GM12878 (cell line): Measurements from ENCODE around the gene CNTNAP5. TPM values are rescaled to one million over a fixed set of nuclear protein-coding genes. Genes with fewer than 3 reads are reported as not detected.

ENCODE experiments used
- BCLAF1 ChIP-seq: fragments of 450-650 bp; IDR thresholded peaks from 2 replicates; pipeline ENCODE4 v1.6.1; 2017; ENCODE audit warnings: antibody characterized with exemption, mild to moderate bottlenecking, moderate library complexity
- KAT2A ChIP-seq: conservative IDR thresholded peaks from 2 replicates; pipeline ENCODE4 v1.6.1; 2011; ENCODE audit warnings: low read depth, low read length; ENCODE audit not compliant: control insufficient read depth
- LARP7 ChIP-seq: fragments of 450-650 bp; IDR thresholded peaks from 2 replicates; pipeline ENCODE4 v1.6.1; 2017; ENCODE audit warnings: mild to moderate bottlenecking
- PKNOX1 ChIP-seq: fragments of 450-650 bp; IDR thresholded peaks from 2 replicates; pipeline ENCODE4 v1.6.1; 2016; ENCODE audit warnings: mild to moderate bottlenecking
- RELA ChIP-seq: fragments of 450-650 bp; IDR thresholded peaks from 2 replicates; pipeline ENCODE4 v1.8.0; 2014; ENCODE audit warnings: borderline replicate concordance; ENCODE audit not compliant: partially characterized antibody
- RUNX3 ChIP-seq: IDR thresholded peaks from 2 replicates; pipeline ENCODE4 v1.6.1; 2012; ENCODE audit warnings: low read length, inconsistent platforms
- polyA plus RNA-seq, 11 experiments: library from polyadenylated mRNA; depleted of rRNA in 4 of 11; unstranded in 6 of 11; stranded (reverse) in 5 of 11; fragments of >200 nt; fragmentation: Nextera tagmentation in 4 of 11; fragmentation: Illumina TruSeq in 1 of 11; extraction: Ambion mirVana in 4 of 11; extraction: Trizol in 1 of 11; gene quantifications; 1 replicate in 1 of 11; 2 replicates in 10 of 11; pipeline versions ENCODE4 v1.2.1 to v1.2.3, GENCODE V29; 2011 to 2016; ENCODE audit warnings: inconsistent platforms in 2 of 11, missing spikeins in 2 of 11, low read depth in 1 of 11
- total RNA-seq, 4 experiments: library from RNA; depleted of rRNA in 3 of 4; stranded (reverse); fragments of >200 nt in 3 of 4; fragmentation: Illumina TruSeq in 1 of 4; extraction: Trizol in 1 of 4; gene quantifications; 2 replicates each; pipeline versions ENCODE4 v1.2.1 to v1.2.3, GENCODE V29; 2013 to 2021
- TF ChIP-seq, protein P1 (sequence below): fragments of 150-350 bp; IDR thresholded peaks from 2 replicates; pipeline ENCODE4 v1.6.1; 2016; ENCODE audit warnings: low read depth, low read length
- TF ChIP-seq, protein P2 (sequence below): fragments of 450-650 bp; IDR thresholded peaks from 2 replicates; pipeline ENCODE4 v1.6.1; 2017; ENCODE audit warnings: borderline replicate concordance

CNTNAP5 gene
- total and polyA plus RNA-seq, 10 of the 15 experiments (the other 5 are each of a cell fraction or from before 2014, with no cell fraction given) = not detected

GRCh38 chr2:124888431-124888830 lies 863.3 kb downstream of the CNTNAP5 start (continued):
- TF ChIP-seq, protein P1, sequence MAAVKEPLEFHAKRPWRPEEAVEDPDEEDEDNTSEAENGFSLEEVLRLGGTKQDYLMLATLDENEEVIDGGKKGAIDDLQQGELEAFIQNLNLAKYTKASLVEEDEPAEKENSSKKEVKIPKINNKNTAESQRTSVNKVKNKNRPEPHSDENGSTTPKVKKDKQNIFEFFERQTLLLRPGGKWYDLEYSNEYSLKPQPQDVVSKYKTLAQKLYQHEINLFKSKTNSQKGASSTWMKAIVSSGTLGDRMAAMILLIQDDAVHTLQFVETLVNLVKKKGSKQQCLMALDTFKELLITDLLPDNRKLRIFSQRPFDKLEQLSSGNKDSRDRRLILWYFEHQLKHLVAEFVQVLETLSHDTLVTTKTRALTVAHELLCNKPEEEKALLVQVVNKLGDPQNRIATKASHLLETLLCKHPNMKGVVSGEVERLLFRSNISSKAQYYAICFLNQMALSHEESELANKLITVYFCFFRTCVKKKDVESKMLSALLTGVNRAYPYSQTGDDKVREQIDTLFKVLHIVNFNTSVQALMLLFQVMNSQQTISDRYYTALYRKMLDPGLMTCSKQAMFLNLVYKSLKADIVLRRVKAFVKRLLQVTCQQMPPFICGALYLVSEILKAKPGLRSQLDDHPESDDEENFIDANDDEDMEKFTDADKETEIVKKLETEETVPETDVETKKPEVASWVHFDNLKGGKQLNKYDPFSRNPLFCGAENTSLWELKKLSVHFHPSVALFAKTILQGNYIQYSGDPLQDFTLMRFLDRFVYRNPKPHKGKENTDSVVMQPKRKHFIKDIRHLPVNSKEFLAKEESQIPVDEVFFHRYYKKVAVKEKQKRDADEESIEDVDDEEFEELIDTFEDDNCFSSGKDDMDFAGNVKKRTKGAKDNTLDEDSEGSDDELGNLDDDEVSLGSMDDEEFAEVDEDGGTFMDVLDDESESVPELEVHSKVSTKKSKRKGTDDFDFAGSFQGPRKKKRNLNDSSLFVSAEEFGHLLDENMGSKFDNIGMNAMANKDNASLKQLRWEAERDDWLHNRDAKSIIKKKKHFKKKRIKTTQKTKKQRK = no peak
- no peak for TF ChIP-seq PKNOX1
- no peak for TF ChIP-seq KAT2A
- TF ChIP-seq BCLAF1 = no peak
- no peak for TF ChIP-seq RUNX3
- TF ChIP-seq, protein P2, sequence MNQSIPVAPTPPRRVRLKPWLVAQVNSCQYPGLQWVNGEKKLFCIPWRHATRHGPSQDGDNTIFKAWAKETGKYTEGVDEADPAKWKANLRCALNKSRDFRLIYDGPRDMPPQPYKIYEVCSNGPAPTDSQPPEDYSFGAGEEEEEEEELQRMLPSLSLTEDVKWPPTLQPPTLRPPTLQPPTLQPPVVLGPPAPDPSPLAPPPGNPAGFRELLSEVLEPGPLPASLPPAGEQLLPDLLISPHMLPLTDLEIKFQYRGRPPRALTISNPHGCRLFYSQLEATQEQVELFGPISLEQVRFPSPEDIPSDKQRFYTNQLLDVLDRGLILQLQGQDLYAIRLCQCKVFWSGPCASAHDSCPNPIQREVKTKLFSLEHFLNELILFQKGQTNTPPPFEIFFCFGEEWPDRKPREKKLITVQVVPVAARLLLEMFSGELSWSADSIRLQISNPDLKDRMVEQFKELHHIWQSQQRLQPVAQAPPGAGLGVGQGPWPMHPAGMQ = no peak
- TF ChIP-seq LARP7 = no peak
- TF ChIP-seq RELA = no peak
